Germinal center (tissue), 1 donor: ENCODE data around the gene CARD14.
"Not testable (repeated sequence)": the region's sequence is repeated elsewhere in the genome, so short reads cannot be mapped to it uniquely, and the experiment has no call there.

Experiments used
- DNase-seq: peaks from one replicate; pipeline ENCODE4 v3.0.0; 2012; ENCODE audit warnings: mixed read lengths, low spot score

CARD14 gene

DNA sequence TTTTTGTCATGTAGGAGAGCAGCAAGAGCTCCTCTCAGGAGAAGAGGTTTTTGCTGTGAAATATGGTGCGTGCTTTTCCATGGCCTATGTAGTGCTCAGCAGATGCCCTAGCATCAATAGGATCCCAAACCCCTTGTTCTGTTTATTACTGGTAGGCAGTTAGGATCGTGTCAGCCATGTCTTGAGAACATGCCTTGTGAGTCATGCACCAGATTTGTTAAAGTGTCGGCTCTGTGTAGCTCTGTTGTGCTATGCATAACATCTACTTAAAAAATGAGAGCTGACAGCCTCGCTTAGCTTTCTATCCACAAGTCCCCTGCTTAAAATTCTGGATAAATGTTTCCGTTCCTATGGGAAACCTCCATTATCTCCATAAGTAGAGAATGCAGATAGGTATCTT is 18.5 kb upstream of the CARD14 start:
- no peak for DNase-seq

DNA sequence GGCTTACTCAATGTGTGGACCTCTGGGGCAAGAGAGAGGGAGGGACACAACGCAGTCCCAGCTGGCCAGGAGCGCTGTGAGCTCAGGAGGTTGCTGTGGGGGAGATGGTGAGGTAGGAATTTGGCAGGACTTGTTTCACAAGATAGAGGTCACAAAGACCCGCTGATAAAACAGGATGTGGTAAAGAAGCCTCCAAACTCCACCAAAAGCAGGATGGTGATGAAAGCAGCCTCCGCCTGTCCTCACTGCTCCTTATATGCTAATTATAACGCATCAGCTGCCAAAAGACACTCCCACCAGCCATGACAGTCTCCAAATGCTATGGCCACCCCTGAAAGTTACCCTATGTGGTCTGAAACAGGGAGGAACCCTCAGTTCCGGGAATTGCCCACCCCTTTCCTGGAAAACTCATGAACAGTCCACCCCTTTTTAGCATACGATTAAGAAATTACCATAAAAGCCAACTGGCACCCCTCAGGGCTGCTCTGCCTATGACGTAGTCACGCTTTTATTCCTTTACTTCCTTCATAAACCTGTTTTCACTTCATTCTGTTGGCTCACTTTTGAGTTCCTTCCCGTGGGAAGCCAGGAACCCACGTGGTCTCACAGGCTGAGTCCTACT is 17.6 kb upstream of the CARD14 start:
- DNase-seq: no peak

DNA sequence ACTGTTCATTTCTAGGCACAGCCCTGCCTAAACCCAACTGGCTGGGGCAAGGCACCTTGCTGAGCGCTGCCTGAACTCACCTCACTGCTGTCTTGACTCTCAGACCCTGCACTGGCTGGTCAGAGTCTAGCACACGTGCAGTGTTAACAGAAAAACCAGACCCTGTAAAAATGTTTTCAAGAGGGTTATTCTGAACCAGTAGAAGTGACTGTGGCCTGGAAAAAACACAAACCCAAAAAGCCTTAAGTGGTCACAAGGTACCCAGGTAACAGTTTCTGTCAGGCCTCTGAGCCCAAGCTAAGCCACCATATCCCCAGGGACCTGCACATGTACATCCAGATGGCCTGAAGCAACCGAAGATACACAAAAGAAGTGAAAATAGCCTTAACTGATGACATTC is 16.8 kb upstream of the CARD14 start:
- no peak for DNase-seq

DNA sequence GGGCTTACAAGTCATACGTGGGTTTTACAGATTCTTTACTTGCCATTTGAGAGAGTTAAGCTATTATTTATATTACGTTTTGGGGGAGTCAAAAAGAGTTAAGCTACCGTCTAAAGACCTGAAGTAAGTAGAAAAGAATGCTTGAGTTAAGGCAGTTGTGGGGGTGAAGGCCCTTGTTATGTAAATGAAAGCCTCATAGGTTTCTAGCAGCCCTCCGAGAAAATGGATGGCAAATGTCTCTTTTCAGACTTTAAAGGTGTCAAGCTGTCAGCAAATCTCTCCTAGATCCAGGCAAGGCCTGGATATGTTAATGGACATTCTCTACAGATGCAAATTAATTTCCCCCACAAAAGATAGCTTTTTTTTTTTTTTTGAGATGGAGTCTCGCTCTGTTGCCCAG is 15.7 kb upstream of the CARD14 start:
- no peak for DNase-seq

DNA sequence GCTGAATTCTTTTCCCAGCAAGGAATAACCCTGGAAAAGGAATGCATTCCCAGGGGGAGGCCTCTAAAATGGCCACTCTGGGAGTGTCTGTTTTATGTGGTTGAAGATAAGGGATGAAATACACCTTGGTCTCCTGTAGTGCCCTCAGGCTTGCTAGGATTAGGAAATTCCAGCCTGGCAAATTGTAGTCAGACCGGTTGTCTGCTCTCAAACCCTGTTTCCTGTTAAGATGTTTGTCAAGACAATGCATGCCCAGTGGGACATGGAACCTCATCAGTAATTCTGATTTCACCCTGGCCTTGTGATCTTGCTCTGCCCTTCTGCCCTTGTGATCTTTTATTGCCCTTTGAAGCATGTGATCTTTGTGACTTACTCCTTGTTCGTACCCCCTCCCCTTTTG is 14.2 kb upstream of the CARD14 start:
- not testable (repeated sequence) for DNase-seq

DNA sequence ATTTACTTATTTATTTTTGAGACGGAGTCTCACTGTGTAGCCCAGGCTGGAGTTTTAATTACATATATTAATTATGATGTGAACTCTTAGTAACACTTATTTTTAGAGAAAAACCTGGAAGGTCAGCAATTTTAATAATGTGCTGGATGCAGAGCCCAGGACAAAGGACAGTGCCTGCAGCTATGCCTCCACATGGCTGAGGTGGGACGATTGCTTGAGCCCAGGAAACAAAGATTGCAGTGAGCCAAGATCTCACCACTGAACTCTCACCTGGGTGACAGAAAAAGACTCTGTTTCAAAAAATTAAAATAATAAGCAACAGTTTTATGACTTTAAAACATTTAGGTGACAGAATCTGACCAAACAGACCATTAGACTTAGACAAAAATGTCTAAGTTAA is 11.0 kb upstream of the CARD14 start:
- no peak for DNase-seq

DNA sequence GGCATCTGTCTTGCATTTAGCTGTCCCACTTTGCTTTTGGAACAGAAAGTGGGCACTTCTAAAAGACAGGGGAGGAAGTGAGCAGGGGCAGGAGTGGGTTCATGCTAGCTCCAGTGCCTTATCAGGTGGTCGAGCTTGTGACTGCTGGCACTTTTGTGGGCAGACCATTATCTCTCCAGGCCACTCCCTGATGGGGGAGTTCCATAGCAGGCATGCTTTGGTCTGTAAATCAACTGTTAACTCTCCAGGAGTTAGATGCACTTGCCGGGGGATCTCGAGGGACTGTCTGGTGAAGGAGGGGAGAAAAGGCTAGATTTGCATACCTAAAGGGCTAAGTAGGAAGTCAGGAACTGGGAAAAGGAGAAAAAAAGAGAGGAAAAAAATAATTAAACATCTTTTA is 9.3 kb upstream of the CARD14 start:
- DNase-seq: no peak

DNA sequence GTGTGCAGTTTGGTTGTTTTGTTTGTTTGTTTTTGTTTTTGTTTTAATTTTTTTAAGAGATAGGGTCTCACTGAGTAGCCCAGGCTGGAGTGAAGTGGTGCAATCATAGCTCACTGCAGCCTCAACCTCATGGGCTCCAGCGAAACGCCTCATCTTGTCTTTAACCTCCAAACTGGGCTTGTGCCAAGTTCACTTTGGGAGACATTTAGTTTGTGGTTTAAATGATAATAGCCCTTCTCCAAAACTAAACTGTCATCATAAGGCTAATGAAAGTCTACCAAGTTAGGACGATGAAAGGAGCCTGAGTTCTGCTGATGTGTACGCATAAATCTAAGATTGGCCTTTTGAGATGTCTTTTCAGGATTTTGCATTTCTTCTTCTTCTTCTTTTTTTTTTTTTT is 6.5 kb upstream of the CARD14 start:
- DNase-seq: no peak

DNA sequence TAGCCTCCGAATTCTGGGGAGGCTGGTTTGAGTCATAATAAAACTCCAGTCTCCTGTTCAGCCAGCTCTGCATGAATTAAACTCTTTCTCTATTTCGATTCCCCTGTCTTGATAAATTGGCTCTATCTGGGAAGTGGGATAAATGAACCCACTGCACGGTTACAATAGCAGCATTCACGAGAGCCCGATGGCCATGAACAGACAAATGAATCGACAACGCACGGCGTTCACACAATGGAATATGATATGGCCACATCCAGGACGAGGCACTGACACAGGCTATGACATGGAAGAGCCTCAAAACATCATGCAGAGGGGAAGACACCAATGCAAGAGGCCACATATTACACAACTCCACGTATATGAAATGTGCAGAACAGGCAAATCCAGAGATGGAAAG is 5.6 kb upstream of the CARD14 start:
- DNase-seq: no peak

DNA sequence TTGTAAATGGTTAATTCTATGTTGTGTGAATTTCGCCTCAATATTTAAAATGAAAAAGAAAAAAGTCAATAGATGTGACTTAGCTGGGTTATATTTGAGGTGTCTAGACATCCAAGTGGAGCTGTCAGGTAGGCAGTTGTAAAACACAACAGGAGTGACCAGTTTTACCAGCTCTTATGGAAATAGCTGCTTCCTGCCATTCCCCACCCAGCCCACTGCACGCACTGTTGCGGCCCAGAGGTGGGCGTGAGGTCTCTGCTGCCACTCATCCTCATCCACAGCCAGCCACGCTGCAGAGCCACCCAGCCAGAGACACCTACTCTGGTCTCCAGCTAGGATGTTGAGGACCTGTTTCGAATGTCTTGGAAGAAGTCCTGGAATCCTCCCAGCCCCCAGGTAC is 3.4 kb upstream of the CARD14 start:
- no peak for DNase-seq

DNA sequence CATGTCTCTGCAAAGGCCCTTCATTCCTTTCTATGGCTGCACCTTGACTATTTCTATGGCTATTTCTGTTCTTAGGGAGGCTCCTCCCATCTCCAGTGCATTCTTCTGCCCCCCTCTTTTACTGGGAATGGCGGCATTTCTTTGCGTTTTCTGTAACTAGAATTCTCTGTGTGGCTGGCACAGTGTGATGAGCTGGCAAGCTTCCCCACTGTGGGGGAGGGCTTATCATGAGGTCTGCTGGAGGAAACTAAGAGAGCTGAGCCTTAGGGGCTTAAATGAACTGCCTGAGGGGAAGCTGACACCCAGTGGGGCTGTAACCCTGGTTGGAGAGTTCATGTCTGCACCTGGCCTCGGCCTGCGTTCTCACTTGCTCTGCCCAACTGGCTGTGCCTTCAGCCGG is 1.5 kb upstream of the CARD14 start:
- no peak for DNase-seq

DNA sequence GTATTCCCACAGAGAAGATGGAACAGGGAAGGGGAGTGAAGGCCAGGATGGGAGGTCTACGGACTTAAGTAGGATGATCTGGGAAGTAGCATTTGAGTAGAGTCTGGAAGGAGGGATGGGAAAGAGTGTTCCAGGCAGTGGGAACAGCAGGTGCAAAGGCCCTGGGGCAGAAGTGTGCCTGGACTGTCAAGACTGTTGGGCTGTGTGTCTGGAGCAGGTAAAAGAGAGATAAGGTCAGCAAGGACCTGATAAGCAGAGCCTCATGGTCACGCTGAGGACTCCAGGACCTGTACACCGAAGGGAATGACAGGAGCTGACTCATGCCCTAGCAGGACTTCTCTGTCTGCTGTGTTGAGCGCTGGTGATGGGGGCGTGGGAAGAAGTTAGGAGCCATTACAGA is 723 bp upstream of the CARD14 start:
- no peak for DNase-seq

DNA sequence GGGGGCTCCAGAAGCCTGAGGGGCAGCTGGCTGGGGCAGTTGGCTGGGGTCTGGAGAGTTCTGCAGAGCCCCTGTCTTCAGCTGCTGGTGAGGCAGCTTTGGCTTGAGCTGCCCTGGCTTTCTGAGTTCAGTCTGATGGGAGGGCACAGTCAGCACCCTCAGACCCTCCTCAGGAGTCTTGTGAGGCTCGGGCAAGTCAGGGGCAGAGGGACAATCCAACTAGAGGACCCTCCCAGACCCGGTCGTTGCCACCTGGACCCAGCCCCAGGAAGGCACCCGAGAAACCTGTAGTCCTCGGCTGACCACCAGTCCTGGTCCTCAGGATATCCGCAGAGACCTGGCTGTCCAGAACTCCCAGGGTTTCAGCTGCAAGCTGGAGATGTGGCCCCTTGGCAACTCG is 1.9 kb downstream of the CARD14 start:
- no peak for DNase-seq

DNA sequence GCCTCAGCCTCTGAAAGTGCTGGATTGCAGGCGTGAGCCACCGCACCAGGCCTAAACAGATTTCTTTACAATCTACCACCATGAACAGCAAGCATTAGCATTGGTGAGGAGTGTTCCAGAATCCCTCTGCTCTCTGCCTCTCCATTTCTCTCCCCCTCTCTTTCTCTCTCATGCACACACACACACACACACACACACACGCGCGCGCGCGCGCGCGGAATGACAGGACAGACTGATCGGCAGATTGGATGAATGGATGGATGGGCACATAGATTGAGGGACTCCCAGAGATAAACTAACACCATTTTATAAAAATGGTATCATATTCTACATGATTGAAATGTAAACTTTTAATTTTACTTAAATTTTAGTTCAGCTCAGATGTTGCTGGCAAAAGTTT is 3.3 kb downstream of the CARD14 start:
- no peak for DNase-seq

DNA sequence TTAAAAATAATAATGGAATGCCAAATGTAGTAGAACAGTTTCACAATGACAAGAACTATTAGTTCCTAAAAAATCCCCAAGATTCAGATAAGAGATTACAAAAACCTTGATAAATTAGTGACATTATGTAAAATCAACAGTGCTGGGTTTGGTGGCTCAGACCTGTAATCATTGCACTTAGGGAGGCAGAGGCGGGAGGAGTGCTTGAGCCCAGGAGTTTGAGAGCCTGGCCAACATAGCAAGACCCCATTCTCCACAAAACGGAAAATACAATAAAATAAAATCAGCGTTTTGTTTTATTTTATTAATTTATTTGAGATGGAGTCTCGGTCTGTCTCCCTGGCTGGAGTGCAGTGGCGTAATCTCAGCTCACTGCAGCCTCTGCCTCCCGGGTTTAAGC is 4.1 kb downstream of the CARD14 start:
- DNase-seq: no peak

DNA sequence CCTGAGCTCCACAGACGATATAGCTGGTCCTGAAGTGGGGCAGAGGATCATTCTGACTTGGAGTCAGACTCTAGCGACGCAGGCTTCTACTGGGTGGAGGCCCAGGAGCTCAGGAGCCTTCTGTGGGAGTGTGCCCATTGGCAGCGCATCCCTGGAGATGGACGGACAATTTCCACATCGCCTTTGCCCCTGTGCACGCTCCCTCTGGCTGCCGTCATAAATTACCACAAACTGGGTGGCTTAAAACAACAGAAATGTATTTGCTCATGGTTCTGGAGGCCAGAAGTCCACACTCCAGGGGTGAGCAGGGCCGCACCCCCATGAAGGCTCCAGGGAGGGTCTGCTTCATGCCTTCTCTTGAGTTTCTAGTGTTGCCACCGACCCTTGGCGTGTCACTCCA is 6.9 kb downstream of the CARD14 start:
- no peak for DNase-seq

DNA sequence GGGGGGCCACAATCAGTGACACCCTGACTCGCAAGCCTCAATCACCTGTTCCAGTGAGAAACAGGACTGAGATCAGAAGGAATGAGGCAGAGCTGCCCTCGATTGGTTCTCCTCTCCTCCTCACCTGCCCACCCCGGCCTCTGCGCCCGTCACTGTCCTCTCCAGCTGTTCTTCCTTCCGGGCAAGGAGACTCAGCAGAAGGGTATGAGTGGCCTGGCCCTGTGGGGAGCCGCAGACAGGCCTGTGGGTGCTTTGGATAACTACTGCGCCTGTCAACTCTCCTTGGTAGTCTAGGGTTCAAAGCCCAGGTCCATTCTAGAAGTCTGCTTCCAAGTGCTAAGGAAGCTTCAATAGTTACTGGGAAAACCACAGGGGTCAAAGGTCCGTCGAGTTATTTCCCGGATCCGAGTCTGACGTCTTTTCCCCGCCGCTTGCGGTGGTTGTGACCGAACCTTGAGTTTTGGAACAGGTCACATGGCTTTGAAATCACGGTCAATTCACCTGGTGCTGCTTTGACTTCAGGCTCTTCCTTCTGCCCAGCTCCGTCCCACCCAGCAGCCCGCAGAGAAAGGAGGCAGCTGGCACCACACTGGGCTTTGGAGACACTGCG is 8.3 kb downstream of the CARD14 start:
- DNase-seq: no peak

DNA sequence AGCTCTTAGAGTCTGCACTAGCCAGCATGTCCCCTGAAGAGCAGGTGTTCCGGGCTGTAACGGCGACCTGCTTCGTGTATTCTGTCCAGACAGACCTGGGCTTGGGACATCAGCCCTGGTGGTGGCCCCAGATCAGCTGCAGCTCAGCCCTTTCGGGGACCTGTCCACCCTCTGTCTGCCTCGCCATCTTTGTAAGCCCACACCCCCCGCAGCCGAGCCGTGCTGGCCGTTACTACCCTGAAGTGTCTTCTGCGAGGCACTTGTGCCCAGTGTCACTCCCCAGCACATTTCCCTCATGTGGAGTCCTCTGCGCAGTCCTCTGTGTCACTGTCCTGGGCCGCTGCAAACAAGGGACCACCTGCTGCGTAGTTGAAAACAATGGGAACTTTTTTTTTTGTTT is 10.4 kb downstream of the CARD14 start:
- DNase-seq: no peak

DNA sequence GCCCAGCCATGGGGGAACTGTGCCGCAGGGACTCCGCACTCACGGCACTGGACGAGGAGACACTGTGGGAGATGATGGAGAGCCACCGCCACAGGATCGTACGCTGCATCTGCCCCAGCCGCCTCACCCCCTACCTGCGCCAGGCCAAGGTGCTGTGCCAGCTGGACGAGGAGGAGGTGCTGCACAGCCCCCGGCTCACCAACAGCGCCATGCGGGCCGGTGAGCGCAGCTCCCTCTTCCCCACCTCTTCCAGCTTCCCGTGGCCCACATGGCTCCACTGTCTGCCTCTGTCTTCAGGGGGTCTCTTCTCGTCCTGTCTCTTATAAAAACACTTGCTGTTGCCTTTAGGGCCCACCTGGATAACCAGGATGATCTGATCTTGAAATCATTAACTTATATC is 11.6 kb downstream of the CARD14 start:
- no peak for DNase-seq

DNA sequence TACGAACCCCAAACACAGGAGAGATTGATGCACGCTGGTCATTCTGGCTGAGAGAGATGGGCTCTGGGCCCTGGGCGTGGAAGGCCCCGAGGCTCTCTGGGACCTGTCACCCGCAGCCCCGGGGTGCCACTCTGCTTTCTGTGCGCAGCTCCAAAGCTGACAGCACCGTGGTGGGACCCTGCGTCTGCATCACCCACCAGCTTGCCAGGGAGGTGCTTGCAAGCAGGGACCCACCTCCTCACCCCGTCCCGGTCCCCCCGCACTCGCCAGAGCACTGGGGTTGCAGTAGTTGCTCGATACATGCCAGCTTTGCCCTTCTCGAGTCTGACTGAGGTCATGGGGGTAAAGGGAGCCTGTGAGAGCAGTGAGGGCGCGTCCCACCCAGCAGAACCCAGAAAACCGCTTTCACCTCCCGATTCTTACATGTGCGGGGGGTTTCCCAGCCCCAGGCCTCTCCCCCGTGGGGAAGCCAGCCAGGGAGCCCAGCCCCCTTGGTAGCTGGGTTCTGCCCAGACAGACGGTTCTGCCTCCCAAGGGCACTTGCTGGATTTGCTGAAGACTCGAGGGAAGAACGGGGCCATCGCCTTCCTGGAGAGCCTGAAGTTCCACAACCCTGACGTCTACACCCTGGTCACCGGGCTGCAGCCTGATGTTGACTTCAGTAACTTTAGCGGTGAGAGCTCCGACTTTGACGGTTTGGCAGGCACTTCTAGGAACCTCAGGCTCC is 12.5 kb downstream of the CARD14 start:
- DNase-seq: no peak

DNA sequence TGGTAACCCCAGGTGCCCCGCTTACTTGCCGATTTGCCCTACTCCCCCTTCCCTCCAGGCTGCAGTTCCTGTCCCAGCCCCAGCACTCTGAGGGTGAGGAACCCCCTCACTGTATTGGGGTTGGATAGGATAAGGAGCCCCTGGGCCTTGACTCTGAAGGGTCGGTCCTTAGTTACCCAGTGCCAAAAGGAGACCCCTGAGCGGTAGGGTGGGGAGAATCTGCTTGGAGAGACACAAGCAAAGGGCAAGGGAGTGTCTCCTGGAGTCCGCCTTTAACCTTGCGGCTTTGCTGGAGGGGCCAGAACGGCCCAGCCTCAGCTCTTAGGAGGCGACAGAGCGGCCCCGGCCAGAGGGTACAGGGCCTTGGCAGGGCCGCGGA is 13.0 kb downstream of the CARD14 start:
- no peak for DNase-seq

DNA sequence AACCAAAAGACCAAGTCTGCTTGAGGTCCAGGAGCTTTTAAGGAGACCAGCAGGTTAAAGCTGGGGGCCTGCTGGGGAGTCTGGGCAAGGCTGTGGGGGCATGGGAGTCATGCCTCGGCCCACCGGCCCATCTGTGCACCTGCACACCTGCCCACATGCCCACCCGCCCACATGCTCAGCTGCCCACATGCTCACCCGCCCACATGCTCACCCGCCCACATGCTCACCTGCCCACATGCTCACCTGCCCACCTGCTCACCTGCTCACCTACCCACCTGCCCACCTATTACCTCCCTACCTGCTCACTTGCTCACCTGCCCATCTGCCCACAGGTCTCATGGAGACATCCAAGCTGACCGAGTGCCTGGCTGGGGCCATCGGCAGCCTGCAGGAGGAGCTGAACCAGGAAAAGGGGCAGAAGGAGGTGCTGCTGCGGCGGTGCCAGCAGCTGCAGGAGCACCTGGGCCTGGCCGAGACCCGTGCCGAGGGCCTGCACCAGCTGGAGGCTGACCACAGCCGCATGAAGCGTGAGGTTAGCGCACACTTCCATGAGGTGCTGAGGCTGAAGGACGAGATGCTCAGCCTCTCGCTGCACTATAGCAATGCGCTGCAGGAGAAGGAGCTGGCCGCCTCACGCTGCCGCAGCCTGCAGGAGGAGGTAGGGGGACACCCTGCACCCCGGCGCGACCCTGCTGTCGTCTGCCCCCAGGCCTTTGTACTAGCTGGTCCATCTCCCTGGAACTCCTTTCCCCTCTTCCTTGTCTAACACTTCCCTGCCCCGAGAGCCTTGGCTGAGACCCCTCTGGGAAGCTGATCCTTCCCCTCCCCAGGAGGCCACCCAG is 14.0 kb downstream of the CARD14 start:
- no peak for DNase-seq

DNA sequence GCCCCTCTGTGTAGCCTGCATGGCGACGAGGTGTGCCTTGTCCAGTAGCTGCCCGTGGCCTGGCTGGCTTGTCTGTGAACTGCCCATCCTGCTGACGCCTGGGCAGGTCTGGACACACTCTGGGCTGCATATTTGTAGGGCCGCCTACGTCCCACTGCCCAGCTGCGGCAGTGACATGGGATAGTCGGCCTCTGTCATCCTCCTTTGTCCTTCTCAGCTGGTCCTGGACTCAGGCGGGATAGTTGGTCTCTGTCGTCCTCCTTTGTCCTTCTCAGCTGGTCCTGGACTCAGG is 14.5 kb downstream of the CARD14 start:
- no peak for DNase-seq
